NCI-H2196 (cell line): ENCODE measurements around the gene CTNNA2.
"Not testable (repeated sequence)": the region's sequence is repeated elsewhere in the genome, so short reads cannot be mapped to it uniquely, and the experiment has no call there.

Experiments
- DNase-seq: peaks from one replicate; lab custom pipeline; 2025; ENCODE audit not compliant: unreplicated experiment; lab: John Stamatoyannopoulos, UW

CTNNA2 gene

DNA sequence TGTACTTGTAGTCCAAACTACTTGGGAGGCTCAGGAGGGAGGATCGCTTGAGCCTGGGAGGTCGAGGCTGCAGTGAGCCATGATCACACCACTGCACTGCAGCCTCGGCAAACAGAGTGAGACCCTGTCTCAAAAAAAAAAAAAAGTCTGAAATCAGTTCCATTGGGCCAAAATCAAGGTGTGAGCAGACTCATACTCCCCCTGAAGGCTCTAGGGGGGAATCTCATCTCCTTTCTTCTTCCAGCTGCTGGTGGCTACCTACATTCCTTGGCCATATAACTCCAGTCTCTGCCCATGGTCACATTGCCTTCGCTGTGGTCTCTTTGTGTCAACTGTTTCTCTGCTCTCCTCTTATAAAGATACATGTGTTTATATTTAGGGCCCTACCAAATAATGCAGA lies 557.7 kb downstream of the CTNNA2 start:
- DNase-seq: no peak

DNA sequence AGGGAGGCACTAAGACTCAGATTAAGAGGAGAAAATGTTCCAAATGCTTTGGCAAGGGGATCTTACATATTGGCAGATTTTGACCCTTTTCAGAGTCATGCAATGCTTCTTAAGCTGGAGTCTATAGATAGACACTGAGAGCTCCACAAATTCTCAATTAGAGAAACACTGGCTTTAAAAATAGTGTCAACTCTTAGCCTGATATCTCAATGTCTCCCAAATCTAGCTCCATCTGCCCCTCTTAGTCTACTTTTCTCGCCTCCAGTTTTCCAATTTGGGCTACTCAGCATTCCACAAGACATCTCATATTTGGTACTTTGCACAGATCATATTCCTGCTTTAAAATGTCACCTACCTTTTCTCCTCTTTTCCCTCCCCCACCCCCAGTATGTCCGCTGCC lies 559.1 kb downstream of the CTNNA2 start:
- no peak for DNase-seq

DNA sequence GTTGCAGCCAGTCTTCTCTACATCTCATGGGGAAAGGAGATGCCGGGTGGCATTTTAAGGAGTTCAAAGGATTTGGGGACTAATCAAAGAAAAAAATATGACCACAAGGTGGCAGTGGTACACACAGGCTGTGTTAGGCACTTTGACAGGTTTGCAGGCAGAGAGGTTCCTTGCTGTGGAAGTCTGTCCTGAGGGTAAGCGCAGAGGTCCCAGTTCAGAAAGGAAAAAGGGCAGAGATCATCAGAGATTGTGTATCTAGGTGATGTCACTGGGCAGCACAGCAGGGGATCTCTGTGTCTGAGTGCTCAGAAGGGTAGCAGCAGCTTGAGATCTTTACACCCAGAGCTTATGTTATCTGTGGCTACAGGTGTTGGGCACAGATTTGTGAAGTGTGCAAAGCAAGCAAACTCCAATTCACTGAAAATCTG lies 560.3 kb downstream of the CTNNA2 start:
- DNase-seq: peak; percentile 40

DNA sequence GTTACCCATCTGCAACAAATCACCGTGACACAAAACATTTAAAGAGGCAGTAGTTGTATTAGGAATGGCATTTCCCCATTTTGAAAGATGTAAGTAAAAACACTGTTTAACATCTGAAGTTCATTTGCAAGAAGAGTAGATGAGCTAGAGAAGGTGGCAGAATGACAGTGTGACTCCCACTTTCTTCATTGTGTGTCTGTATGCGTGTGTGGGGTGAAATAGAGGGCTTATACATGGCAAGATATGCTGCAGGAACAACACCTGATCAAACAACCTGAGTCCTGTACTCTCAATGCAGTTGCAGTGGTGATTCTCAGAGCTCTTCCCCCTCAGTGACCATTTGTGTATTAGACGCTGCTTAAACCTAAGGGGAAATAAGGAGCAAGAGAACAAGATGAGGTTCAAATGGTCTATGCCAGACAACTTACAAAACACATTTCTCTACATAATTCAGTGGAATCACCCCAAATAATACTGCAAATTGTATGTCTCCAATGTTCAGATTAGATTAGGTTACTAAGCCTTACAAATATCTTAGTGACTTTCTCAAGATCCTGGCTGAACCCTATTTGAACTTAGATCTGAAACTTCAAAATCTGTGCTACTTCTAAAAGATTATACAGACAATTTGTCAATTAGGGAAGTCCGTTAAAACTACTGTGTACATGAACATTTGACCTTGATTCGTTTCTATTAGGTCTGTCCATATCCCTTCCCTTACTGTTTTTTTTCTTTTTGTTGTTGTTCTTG lies 561.6 kb downstream of the CTNNA2 start:
- DNase-seq: no peak

DNA sequence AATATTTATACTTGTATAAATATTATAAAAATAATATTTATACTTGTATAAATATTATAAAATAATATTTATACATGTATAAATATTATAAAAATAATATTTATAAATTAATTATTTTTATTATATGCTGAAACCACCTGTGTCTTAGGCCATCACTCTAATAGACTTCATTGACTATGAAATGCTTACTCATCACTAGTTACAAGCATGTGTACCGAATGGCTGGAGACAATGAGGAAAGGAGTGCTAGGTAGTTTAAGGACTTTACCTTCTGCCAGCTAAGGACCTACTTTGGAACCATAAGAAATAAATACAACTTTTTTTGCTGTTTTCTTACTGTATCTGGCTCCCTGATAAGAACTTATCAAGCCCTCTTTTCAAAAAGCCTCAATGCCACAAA lies 562.9 kb downstream of the CTNNA2 start:
- DNase-seq: no peak

DNA sequence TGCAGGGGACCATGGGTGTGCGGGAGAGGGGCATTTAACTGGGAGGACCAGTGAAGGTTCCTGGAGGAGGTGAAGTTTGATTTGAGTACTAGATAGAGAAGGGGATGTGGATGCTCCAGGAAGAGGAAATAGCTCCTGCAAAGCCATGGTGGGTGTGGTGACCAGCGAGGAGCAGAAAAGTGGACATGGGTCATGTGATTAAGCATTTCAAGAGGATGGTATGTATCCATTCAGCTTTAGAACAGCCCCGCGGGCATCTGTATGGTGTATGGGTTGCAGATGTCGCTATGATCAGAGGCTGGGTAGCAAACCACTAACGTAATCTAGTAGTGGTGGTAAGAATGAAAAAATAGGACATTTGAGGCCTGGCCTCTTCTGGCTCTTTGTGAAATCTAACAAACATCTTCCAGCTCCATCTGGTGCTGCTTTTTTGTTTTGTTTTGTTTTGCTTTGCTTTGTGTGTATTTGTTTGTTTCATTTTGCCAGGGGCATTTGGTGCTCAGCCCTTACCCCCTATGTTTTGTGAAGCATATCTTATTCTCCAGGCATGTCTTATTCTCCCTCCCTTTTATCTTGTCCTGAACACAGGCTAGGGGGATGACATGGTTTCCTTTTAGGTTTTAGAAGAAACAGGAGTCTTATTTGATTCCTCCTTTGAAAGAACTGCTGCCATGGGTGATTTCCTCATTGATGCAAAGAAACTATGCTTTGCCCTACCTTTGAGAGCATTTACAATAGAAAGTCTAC lies 565.6 kb downstream of the CTNNA2 start:
- no peak for DNase-seq

DNA sequence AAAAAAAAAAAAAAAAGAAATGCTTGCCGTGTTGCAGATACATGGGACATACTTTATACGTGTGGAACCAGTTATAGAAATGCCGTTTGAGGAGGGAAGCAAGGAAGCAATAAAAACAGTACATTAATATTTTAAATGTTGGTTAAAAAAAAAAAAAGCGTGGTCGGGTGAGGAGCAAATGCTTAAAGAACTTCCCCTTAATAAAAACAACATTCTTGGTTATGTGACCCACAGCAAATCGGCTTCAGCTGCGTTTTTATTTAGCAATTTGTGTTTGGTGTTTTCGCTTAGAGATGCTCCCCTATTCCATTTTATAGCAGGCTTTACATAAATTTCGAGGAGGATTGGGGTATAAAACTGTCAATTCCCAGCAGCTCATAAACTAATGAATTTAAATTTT lies 568.1 kb downstream of the CTNNA2 start:
- DNase-seq: no peak

DNA sequence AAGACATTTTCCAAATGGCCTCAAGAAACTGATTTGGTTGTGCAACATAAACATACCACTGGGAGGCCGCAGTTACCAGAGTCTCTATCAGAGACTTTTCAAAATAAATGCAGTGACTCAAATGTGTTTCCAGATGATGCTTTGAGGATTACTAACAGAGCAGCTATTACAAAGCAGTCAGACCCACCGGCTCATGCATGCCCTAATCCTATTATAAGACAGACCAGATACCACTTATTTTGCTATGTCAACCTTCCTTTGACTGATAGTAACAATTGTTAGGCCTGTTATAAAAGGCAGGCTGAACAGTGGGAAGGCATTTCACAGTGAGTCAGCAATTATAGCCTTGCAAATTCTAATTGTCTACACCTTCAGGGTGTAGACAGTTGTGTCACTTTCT lies 574.0 kb downstream of the CTNNA2 start:
- no peak for DNase-seq

DNA sequence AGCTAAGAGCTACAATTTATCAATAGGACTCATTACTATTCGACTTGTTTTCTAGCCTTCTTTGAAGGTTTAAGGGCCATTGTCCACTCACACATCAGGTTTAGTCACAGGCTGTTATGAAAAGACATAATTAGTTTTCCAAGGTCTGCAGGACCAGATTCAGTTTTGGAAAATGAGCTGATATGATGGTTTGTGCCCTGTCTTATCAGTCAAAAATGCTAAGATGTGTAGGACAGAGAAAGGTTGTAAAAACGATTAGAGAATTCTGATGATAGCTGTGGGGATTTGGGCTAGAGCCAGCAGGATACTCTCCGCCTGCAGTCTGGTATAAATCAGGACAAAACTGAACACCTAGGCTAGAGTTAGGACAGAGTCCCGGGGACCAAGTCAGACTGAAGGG lies 578.4 kb downstream of the CTNNA2 start:
- DNase-seq: no peak

DNA sequence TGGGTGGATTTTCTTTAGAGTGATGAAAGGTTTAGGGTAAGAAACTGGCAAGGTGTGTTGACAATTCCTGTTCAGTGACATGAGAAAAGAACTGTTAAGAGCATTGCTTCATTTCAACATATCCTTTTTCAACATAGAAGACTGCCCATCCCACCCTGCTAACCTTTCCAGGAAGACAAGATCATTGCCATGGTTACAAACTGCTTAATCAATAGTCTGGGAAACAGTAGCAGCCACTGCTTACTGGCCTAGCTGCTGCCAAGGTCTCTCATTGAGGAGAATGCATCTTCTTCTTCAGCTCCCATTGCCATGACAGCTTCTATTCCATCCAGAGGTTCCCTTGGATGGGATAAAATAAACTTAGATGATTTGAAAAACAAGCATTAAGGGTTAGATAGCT lies 579.6 kb downstream of the CTNNA2 start:
- DNase-seq: no peak

DNA sequence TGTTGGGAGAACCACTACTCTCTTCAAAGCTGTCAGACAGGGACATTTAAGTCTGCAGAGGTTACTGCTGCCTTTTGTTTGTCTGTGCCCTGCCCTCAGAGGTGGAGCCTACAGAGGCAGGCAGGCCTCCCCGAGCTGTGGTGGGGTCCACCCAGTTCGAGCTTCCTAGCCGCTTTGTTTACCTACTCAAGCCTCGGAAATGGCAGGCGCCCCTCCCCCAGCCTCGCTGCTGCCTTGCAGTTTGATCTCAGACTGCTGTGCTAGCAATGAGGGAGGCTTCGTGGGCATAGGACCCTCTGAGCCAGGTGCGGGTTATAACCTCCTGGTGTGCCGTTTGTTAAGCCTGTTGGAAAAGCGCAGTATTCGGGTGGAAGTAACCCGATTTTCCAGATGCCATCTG lies 585.7 kb downstream of the CTNNA2 start:
- DNase-seq: not testable (repeated sequence)

DNA sequence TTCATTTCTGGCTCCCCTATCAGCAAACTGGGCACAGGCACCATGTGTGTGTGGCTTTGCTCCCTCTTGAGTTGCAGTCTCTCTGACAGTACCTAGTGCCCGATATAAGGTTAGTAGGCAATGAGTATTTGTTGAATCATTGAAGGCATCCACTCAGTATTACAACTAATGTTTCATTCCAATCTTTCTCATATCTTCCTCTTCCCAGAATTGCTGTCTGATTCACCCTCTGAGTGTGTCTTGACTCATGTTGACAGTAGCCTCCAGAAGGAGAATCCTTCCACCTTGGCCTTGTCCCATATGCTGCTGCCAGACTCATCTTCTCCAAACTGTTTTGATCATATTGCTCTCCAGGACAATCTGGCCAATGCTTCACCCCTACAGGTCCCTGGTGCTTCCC lies 589.2 kb downstream of the CTNNA2 start:
- DNase-seq: no peak

DNA sequence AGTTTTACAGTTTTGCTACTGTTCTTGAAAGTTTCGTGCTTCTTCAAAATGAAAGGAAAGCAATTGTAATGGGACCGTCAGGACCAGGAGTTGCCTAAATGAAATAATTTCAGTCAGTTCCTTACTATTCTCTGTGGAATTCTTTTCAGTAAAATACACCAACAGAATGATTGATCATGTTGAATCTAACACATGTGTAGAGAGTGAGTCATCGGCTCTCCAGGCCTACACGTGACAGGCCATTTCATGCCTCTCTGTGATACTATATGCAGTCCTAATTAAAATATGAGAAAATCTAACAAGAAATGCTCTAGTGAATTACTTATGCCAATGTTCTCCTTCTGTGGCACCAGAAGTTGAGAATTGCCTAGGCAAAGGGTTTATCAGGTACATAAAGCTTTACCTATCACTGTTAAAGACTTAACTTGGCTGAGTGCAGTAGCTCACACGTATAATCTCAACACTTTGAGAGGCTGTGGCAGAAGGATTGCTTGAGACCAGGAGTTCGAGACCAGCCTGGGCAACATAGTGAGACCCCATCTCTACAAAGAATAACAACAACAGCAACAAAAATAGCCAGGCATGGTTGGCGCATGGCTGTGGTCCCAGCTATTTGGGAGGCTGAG lies 592.3 kb downstream of the CTNNA2 start:
- DNase-seq: no peak

DNA sequence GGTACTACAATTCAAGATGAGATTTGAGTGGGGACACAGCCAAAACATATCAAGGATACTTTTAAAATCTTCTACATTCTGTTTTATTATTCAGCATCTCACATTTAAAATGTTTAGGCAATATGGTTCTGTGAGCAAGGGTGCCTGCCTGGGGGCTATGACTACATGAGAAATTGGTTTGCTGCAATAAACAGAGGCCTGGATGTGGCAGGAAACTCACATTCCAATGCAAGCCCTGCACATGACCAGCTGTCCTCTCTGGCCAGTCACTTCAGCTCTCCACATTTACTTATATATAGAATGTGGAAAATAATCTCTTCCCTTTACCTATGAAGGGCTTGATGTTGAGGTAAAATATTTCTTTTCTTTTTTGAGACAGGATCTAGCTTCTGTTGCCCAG lies 598.3 kb downstream of the CTNNA2 start:
- DNase-seq: no peak

DNA sequence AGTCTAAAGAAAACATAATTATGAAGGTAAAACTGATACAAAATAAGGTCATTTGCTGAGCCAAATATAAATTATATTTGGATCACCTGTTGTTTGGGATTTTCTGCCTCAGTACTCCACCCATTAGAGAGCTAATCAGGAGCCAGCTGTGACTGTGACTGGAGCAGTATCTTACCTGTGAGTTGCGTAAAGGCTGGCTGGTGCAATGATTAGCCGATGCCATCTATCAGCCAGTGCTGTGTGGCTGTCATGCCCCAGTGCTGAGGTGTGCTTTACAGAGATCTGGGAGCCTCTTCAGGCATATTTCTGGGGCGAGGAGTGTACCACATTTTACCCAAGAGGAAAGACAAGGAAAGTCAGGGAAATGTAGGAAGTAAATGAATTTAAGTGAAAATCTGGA lies 599.9 kb downstream of the CTNNA2 start:
- no peak for DNase-seq

DNA sequence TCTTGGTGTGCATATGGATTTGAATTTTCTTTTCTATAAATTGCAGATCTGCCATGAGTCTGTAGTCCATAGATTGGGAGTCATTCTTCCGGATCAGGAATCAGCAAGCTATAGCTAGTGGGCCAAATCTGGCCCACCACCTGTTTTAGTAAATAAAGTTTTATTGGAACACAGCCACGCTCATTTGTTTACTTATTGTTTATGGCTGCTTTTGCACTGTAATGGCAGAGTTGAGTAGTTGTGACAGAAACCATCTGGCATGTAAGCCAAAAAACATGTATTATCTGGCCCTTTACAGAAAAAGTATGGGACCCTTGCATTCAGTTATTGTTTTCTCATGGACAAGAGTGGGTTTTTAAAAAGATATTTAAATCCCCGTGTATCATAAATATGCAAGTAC lies 600.5 kb downstream of the CTNNA2 start:
- no peak for DNase-seq

DNA sequence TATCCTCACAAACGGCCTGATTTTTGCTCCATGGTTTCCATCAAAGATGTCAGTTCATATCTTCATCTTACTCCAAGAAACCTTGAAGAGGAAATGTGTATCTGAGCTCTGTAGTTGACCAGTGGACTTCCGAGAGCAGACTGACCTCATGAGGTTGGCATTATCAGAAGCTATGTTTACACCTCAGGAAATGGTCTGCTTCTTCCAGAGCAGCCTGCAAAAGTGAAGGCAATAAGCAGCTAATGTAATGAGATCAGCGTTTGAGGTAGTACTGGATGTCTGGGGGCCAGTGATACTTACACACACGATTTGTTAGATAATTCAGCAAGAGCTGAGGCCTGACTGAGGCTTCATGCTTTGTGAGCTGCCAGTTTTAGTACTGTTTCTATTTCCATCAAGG lies 602.0 kb downstream of the CTNNA2 start:
- DNase-seq: no peak

DNA sequence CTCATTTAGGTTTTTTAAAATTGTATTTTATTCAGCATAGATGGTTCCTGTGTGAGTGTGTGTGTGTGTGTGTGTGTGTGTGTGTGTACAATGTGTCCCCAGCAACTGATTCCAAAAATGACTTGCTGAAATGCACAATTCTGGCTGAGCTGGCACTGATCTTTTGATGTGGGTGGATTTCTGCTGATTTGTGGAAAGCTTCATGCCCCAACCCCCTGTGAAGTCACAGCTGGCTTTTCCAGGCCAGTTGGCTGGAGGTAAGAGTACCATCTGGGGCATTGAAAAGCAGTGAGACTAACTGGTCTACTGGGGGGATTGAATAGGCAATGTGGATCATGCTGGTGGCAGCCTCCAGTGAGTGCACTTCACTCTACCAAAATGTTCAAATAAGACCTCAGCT lies 604.5 kb downstream of the CTNNA2 start:
- DNase-seq: no peak

DNA sequence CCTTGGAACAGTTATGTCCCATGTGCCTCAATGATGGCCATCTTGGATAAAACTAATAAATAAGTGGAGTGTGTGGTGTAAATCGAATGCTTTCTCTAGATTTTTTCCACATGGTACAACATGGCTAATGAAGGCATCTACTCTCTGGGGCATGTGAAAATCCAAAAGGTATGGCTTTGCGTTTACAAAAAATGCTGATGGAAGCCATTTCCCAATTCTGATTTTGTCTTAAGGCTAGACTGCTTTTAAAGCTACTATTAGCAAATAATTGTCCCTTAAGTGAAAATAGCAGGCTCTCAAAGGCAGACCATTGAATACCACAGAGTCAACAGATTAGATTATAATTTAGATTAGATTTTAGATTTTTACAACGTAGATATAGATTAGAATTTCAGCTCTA lies 608.0 kb downstream of the CTNNA2 start:
- DNase-seq: no peak

DNA sequence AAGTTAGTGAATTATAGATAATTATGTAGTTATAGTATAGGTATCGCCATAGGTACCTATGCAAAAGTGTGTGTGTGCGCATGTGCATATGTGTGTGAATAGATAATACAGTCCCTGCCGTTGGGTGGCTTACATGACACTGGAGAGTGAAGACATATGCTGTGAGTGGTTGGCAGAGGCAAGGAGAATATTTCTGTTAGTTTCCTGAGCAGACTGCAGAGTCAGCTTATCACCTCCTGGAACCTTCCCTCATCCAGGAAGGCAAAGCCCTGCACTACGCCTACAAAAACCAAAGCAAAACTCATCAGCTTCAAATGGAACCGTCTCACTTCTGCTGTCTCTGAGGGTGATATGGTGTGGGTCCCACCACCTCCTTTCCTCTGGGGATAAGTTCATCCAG lies 609.8 kb downstream of the CTNNA2 start:
- DNase-seq: no peak

DNA sequence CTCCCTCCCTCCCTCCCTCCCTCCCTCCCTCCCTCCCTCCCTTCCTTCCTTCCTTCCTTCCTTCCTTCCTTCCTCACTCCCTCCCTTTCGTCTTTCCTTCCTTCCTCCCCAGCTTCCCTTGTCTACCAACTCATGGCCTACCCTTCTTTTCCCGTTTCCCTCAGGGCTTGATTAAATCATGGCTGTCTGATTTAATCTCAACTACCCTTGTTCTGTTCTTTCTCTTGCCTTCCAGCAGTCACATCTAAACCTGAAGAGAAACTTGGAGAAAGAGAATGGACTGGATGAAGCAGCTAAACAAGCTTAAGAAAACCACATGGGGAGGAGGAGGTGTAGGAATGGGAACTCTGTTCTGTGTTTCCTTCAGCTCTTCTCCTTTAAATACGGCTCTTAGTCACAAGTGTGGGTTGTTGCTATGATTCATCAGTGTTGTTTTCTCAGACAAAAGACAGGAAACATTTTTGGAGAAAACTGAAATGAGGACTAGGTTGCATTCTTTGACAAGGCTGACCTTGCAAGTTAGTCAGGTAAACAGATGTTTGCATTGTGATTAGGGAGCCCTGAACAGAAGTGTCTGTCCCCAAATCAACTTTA lies 613.8 kb downstream of the CTNNA2 start:
- DNase-seq: no peak

DNA sequence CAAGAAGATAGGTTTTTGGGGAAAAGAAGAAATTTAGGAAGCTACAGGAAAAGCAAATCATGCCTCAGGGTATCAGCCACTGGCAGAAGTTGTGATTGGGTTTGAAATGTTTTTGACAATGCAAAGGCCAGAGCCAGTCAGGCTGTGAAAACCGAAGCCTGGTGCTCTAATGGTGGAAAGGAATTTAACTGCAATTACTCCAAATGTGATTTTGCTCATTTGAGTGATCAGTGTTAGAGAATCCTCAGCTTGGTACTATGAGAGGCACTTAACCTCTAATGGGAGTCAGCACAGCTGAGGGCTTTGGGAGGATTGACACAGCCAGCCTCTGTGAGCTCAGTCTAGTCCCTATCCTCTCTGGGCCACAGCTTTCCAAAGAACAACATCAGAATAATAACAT lies 615.2 kb downstream of the CTNNA2 start:
- no peak for DNase-seq
